Esophagus muscularis mucosa (tissue), 3 donors: ENCODE measurements around the gene NCL.

ENCODE experiments used
- CTCF ChIP-seq, 3 experiments: fragments of 200-600 bp in 2 of 3; fragments of 450-650 bp in 1 of 3; sonication (generic) in 2 of 3; IDR thresholded peaks; one replicate each; pipeline ENCODE4 v1.5.1; 2017 to 2019; ENCODE audit warnings: antibody characterized with exemption in 3 of 3, mild to moderate bottlenecking in 2 of 3, moderate library complexity in 1 of 3
- POLR2A ChIP-seq: fragments of 450-650 bp; IDR thresholded peaks from one replicate; pipeline ENCODE4 v1.6.1; 2017; ENCODE audit warnings: antibody characterized with exemption, moderate library complexity, mild to moderate bottlenecking, low read depth
- POLR2AphosphoS5 ChIP-seq, 2 donors: sonication (generic); formaldehyde crosslinking; IDR thresholded peaks; one replicate each; pipeline ENCODE4 v1.6.1; 2017; ENCODE audit warnings: antibody characterized with exemption in 2 of 2

DNA sequence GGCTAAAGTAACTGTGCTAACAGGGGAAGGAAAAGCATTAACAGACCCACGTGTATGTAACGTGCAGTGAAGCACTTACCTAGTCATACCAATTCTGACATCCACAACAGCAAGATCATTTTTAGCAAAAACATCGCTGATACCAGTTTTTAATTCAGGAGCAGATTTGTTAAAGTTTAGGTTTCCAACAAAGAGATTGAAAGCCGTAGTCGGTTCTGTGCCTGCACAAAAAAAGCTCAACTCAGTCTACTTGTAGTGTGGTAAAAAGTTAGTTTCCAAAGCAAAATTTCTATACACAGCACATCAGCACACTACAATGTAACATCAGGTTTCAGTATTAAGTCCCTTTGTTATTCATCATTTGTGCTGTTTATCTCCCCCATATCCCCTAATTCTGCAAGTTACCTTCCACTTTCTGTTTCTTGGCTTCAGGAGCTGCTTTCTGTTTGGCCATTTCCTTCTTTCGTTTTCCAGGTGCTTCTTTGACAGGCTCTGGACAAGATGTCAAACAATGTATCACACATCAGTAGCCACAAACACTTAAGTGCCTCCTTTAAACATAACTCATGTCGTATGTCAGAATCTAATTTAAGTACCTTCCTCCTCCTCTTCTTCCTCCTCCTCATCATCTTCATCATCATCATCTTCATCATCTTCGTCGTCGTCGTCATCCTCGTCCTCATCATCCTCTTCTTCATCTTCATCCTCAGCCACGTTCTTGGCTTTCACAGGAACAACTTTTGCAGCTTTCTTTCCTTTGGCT, 4.0 kb downstream of the NCL start:
- TF ChIP-seq CTCF (IDR thresholded peaks at IDR 0.05) (no peak), POLR2A (no peak), POLR2AphosphoS5 (IDR thresholded peaks at IDR 0.05) (no peak)
